Endothelial cell of coronary artery (primary cell): ENCODE data around the gene UBE3C. TPM values are rescaled to one million over a fixed set of nuclear protein-coding genes. Genes with fewer than 3 reads are reported as not detected.

Experiments used
- total RNA-seq: library from RNA; depleted of rRNA; stranded (reverse); fragments of >200 nt; gene quantifications from 2 replicates; pipeline ENCODE4 v1.2.3, GENCODE V29; 2014

UBE3C gene
- total RNA-seq, result 83.9 and 95.1 TPM in 2 replicates

GRCh38 chr7:157138424-157139110, at the start of gene UBE3C:
Gene UBE3C (plus strand): TSS chr7:157138926. CDS start chr7:157139273, 347 bp downstream.

Other genes starting within 250 kb of the UBE3C start
- 112 and 121 TPM in 2 replicates for gene LMBR1, start 245.7 kb upstream of the UBE3C start, total RNA-seq
- 25.8 and 26.5 TPM in 2 replicates for gene NOM1, start 189.2 kb upstream of the UBE3C start, total RNA-seq
- gene MNX1, start 128.3 kb upstream of the UBE3C start, total RNA-seq, result not detected in 2 replicates
- gene DNAJB6, start 198.1 kb downstream of the UBE3C start, total RNA-seq, result 109 and 120 TPM in 2 replicates